Heart left ventricle (tissue), 13 donors: ENCODE results near the gene MIA2.
"Not testable (repeated sequence)": the region's sequence is repeated elsewhere in the genome, so short reads cannot be mapped to it uniquely, and the experiment has no call there.

Experiments
- POLR2A ChIP-seq, 2 donors: fragments of 450-650 bp; IDR thresholded peaks; one replicate each; pipeline ENCODE4 v1.6.1; 2017; ENCODE audit warnings: antibody characterized with exemption in 2 of 2, mild to moderate bottlenecking in 2 of 2, moderate library complexity in 2 of 2
- TF ChIP-seq, protein P1 (sequence below), 12 donors: fragments of 200-600 bp; sonication (generic) in 4 of 12; IDR thresholded peaks; one replicate each; pipeline versions ENCODE4 v1.5.0 to v1.8.0; 2018 to 2022; ENCODE audit warnings: antibody characterized with exemption in 12 of 12, mild to moderate bottlenecking in 5 of 12
- donor health status: ischemic (EF 13 %, LVEDD 7.1; RV severe dilation, severe dysfunction).
- donor health status: DM: no; HTN: yes; CAD: no.
- donor health status: DM: no; HTN: no; CAD: no.
- donor health status: ischemic (EF 25% LVEDD 6.9; RV normal size, moderate dysfunction).
- donor health status: ischemic (EF 25% LVEDD 5.7; RV mildly dilated, moderate dysfunction).
- donor health status: ischemic (EF 35%, LVEDD 5.7; RV mildly dilated, moderate dysfunction).
- donor health status: nonischemic (EF 11% LVEDD 7.7; RV severe dilation, severe dysfunction).
- donor health status: DM: yes; HTN: yes; CAD: no.
- donor health status: PGD.
- donor health status: ischemic (EF 29% LVEDD 5.4; RV normal size, mild dysfunction).
- donor health status: nonischemic (EF 23%, LVEDD 6.1; RV moderate dilation, normal function).

DNA sequence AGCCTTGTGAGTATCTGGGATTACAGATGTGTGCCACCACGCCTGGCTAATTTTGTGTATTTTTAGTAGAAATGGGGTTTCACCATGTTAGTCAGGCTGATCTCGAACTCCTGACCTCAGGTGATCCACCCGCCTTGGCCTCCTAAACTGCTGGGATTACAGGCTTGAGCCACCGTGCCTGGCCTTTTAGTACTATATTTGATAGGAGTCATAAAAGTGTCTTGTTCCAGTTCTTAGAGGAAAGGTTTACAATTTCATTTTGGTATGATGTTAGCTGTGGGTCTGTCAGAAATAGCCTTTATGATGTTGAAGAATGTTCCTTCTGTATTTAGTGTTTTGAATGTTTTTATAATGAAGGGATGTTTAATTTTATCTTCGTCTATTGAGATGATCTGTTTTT lies 127.8 kb downstream of the MIA2 start:
- TF ChIP-seq, protein P1, sequence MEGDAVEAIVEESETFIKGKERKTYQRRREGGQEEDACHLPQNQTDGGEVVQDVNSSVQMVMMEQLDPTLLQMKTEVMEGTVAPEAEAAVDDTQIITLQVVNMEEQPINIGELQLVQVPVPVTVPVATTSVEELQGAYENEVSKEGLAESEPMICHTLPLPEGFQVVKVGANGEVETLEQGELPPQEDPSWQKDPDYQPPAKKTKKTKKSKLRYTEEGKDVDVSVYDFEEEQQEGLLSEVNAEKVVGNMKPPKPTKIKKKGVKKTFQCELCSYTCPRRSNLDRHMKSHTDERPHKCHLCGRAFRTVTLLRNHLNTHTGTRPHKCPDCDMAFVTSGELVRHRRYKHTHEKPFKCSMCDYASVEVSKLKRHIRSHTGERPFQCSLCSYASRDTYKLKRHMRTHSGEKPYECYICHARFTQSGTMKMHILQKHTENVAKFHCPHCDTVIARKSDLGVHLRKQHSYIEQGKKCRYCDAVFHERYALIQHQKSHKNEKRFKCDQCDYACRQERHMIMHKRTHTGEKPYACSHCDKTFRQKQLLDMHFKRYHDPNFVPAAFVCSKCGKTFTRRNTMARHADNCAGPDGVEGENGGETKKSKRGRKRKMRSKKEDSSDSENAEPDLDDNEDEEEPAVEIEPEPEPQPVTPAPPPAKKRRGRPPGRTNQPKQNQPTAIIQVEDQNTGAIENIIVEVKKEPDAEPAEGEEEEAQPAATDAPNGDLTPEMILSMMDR (IDR thresholded peaks at IDR 0.05) = not testable (repeated sequence)
- not testable (repeated sequence) for TF ChIP-seq POLR2A (IDR thresholded peaks at IDR 0.05)
